Stomach smooth muscle (tissue), 2 donors: Measurements from ENCODE around the gene TOX2.
"Not testable (repeated sequence)": the region's sequence is repeated elsewhere in the genome, so short reads cannot be mapped to it uniquely, and the experiment has no call there.

Source experiments
- H3K27ac ChIP-seq: one replicate; pipeline ENCODE4 v1.7.0; 2013; ENCODE audit warnings: mild to moderate bottlenecking, low read length, inconsistent platforms
- H3K27me3 ChIP-seq, 2 donors: one replicate each; pipeline ENCODE4 v1.7.0; 2013; ENCODE audit warnings: low read length in 2 of 2; ENCODE audit not compliant: insufficient read depth in 2 of 2, control insufficient read depth in 1 of 2
- H3K36me3 ChIP-seq, 2 donors: one replicate each; pipeline ENCODE4 v1.7.0; 2013; ENCODE audit warnings: low read length in 2 of 2; ENCODE audit not compliant: control insufficient read depth in 2 of 2, insufficient read depth in 2 of 2
- H3K4me1 ChIP-seq: one replicate; pipeline ENCODE4 v1.7.0; 2013; ENCODE audit warnings: low read length; ENCODE audit not compliant: control insufficient read depth, insufficient read depth
- H3K4me3 ChIP-seq, 2 donors: one replicate each; pipeline ENCODE4 v1.7.0; 2013; ENCODE audit warnings: low read length in 2 of 2
- H3K9ac ChIP-seq, 2 donors: one replicate each; pipeline ENCODE4 v1.7.0; 2013; ENCODE audit warnings: low read length in 2 of 2, mild to moderate bottlenecking in 1 of 2
- H3K9me3 ChIP-seq, 2 donors: one replicate each; pipeline ENCODE4 v1.7.0; 2013; ENCODE audit warnings: low read length in 2 of 2; ENCODE audit not compliant: control insufficient read depth in 2 of 2
- donor health status: healthy.
- donor health status: Pancreatic carcinoma.

Gene TOX2

DNA sequence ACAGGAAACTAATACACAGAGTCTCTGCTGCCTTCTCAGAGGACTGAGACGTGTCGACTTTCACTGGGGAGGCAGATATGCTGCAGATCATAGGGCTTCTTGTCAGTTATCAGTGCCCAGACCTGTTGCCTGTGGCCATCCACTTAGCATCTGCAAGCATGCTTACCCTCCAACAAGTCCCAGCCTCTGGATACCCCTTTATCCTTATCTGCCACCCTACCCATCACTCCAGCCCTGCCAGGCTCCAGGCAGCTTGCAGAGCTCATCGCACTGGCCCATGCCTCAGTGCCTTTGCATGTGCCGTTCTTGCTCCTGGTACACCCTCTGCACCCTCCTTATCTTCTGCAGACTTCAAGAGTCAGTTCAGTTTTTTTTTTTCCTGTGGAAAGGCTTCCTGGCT lies 119.2 kb downstream of the TOX2 start:
- Histone ChIP-seq H3K4me3 (no peak overlapping the region), H3K4me1 (no peaks in the 10 kb centered on the region), H3K9me3 (no peaks in the 10 kb centered on the region), H3K36me3 (no peaks in the 10 kb centered on the region), H3K9ac (no peak overlapping the region), H3K27me3 (peaks cover 5 to 12% of the 10 kb centered on the region in 2 donors), H3K27ac (no peak overlapping the region)

DNA sequence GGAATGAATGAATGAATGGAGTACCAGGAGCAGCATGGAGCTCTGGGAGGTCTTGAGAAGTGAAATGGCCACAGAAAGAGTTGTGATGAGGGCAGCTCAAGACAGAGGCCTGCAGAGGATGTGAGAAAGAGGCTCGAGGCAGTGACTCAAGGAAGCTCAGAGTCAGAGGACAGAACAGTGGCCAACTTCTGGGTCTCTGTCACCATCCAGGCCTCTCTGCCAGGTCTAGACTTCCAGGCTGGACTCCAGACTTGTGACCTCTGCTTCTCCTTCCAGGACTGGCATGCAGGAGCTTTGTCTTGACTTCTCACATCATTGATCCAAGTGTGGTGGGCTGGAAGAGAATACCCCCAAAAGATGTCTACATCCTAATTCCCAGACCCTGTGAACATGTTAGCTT lies 119.8 kb downstream of the TOX2 start:
- Histone ChIP-seq H3K4me3 (no peak overlapping the region), H3K9ac (no peak overlapping the region), H3K9me3 (no peaks in the 10 kb centered on the region), H3K36me3 (no peaks in the 10 kb centered on the region), H3K4me1 (no peaks in the 10 kb centered on the region), H3K27ac (no peak overlapping the region), H3K27me3 (peaks cover 9 to 16% of the 10 kb centered on the region in 2 donors)

DNA sequence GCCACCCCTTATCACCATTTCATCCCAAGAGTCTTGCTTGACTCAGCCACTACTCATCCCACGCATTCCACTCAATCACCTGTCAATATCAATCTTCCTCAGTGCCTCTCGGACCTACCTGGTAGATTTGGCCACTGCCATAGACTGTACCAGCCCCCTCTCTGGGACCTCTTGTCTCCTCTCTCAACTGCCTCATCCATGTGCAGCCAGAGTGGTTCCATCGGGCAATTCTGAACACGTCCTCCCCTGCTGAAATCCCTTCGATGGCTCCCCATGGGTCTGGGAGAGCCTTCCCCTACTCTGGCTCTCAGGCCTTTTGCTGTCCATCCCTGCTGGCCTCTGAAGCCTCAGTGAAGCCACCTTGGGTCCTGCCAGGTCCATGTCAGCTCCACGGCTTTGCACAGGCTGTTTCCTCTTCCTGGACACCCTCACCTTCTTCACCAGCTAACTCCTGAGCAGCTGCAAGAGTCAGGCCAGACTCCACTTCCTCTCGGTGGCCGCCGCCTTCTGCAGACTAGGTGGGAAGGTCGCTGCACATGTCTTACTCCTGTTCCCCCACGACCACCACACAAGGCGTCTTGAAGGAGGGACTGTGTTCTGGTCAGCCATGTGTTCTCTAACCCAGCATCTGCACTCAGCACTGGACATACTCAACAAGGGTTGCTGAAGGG lies 120.4 kb downstream of the TOX2 start:
- Histone ChIP-seq H3K27me3 (peaks cover 14 to 17% of the 10 kb centered on the region in 2 donors), H3K4me1 (no peaks in the 10 kb centered on the region), H3K9me3 (no peaks in the 10 kb centered on the region), H3K9ac (no peak overlapping the region), H3K36me3 (no peaks in the 10 kb centered on the region), H3K27ac (no peak overlapping the region), H3K4me3 (no peak overlapping the region)

DNA sequence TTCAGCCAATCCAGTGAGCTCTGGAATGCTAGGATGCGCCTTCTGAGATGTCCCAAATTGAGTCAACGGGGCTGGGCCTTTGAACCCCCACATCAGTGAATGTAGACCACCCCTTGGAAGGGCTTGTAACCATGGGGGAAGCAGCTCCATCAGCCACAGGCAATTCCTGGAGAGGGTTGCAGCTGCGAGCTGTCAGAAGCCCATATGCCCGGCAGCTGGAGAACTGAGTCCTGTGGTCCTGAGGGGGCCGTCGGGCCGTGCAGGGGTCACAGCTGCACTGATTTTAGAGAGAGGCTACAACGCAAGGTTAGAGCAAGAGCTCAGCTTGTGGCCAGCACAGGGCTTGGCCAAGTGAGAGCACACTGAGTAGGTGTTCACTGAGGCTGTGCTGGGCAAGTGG lies 121.3 kb downstream of the TOX2 start:
- Histone ChIP-seq H3K4me1 (no peaks in the 10 kb centered on the region), H3K27me3 (peaks cover 14 to 17% of the 10 kb centered on the region in 2 donors), H3K9me3 (no peaks in the 10 kb centered on the region), H3K27ac (no peak overlapping the region), H3K9ac (no peak overlapping the region), H3K4me3 (no peak overlapping the region), H3K36me3 (no peaks in the 10 kb centered on the region)

DNA sequence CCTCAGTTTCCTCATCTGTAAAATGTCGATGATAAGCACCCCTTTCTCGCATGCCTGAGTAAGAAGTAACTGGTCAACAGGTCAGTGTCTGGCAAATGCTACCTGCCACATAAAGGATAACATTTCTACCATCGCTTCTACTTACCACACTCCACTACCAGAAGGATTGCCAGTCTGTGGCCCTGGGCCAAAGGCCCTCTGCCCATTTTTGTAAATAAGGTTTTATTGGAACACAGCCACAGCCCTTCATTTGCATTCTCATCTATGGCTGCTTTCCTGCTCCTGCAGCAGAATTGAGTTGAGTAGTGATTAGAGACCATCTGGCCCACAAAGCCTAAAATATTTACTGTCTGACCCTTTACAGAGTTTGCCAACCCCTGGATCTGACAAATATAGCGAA lies 121.8 kb downstream of the TOX2 start:
- Histone ChIP-seq H3K27ac (no peak overlapping the region), H3K27me3 (peaks cover 14 to 17% of the 10 kb centered on the region in 2 donors), H3K36me3 (no peaks in the 10 kb centered on the region)

DNA sequence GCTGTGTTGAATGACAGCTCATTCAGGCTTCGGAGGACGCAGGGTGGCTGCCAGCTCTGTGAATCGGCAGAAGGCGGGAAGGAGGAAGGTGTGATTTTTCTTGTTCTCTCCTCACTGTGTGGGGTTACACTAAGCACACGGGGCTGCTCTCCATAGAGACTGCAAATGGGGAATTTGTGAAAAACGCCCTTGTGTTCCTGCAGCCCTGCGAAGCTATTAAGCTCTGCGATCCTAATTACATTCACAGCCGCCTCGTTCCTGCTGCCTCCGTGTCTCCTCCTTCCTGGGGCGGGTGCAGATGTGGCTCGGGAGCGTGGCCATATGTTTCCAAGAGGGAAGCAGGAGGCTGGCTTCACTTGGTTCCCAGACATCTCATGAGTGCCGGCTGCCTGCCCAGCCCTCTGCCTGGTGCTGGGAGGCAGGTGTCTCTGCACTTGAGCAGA lies 124.0 kb downstream of the TOX2 start:
- no peak overlapping the region for H3K4me3 ChIP-seq
- no peaks in the 10 kb centered on the region for H3K4me1 ChIP-seq
- H3K36me3 ChIP-seq, result no peaks in the 10 kb centered on the region
- no peak overlapping the region for H3K9ac ChIP-seq
- peaks cover 14 to 17% of the 10 kb centered on the region in 2 donors for H3K27me3 ChIP-seq
- H3K9me3 ChIP-seq, result no peaks in the 10 kb centered on the region
- H3K27ac ChIP-seq, result no peak overlapping the region

More for the DNA sequence above, 121.8 kb downstream of the TOX2 start:
- no peaks in the 10 kb centered on the region for H3K4me1 ChIP-seq
- no peak overlapping the region for H3K4me3 ChIP-seq
- no peaks in the 10 kb centered on the region for H3K9me3 ChIP-seq
- H3K9ac ChIP-seq, result no peak overlapping the region

DNA sequence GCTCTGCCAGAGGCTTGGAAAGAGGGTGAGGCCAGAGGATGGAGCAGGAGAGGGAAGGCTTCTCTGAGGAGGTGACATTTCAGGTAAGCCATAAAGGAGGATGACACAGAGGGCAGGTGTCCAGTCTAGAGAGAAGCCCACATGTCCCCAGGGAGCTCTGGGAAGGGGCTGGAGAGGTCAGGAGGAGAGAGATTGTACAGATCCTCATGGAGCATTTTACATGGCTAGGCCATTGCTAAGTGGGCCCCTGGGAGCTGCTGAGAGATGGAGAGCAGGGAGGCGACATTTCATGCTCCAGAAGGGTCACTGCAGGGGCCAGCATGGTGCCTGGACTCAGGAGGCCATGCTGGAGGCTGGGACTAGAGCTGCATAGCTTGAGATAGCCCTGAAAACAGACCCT lies 124.5 kb downstream of the TOX2 start:
- Histone ChIP-seq H3K4me1 (no peaks in the 10 kb centered on the region), H3K27me3 (peaks cover 14 to 17% of the 10 kb centered on the region in 2 donors), H3K9ac (no peak overlapping the region), H3K9me3 (no peaks in the 10 kb centered on the region), H3K4me3 (no peak overlapping the region), H3K27ac (no peak overlapping the region), H3K36me3 (no peaks in the 10 kb centered on the region)

DNA sequence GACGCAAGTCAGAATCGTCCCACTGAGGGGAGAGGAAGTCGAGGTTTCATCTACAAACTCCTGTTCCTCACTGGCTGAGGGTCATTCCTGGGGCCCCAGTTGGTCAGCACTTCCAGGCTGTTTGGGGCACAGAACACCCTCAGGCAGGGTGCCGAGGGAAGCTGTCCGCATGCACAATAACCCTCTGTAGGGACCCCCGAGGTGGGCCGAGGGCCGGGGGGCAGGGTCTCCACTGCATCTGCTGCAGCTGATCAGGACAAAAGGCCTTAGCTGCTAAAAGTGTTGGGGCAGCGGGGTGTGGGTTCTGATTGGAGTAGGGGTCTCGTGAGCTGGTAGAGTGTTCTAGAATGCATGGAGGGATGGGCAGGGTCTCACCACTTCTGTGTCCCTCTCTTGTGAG lies 125.1 kb downstream of the TOX2 start:
- Histone ChIP-seq H3K4me3 (no peak overlapping the region), H3K9me3 (no peaks in the 10 kb centered on the region), H3K27ac (no peak overlapping the region), H3K27me3 (peaks cover 14 to 17% of the 10 kb centered on the region in 2 donors), H3K9ac (no peak overlapping the region), H3K4me1 (no peaks in the 10 kb centered on the region), H3K36me3 (no peaks in the 10 kb centered on the region)

DNA sequence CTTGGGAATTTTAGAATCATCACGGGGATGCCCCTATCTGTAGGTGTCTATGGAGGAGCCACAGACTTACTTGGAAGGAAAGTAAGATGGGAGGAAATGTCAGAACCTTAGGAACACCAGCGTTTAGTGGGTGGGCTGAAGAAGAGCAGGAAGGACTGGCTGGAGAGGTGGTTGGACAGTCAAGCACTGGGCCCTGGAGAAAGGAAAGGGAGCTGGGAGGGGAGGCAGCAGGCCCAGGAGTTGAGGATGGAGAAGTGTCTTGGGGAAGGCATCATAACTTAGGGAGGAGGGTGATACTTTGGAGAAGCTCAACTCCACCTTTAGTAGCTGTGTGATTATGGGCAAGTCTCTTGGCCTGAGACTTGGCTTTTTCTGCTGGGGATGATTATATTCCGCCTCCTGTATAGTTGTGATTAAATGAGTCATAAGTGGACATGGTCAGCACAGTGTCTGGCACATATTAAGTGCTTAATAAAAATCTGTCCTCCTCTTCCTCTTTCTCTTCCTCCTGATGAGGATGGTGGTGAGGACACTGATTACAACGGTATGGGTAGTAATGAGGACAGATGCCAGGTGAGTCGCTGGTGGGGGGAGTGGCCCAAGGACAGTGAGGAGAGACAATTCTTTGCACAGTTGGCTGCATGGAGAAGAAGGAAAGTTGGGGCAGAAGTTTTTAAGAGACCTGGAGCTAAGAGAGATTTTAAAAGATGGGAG lies 125.7 kb downstream of the TOX2 start:
- Histone ChIP-seq H3K4me3 (no peak overlapping the region), H3K27ac (no peak overlapping the region), H3K4me1 (no peaks in the 10 kb centered on the region), H3K36me3 (no peaks in the 10 kb centered on the region), H3K9me3 (no peaks in the 10 kb centered on the region), H3K9ac (no peak overlapping the region), H3K27me3 (peaks cover 14 to 17% of the 10 kb centered on the region in 2 donors)

DNA sequence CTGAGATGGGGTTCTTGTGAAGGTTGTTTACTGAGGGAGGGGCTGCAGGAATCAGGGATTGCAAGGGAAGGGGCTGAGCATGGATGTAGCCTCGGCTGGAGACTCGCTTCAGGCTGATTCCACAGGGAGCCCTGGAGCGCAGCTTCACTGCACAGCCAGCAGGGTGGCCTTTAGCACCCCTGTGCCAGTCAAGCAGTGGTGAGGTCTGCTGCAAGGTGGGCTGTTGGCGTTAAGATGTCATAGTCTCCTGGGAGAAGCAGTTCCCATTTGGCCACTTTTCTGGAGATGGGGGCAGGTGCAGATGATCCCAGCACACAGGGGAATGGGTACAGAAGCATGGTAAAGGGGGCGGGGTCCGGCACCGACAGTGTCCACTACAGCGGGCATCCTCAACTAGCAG lies 126.3 kb downstream of the TOX2 start:
- H3K9ac ChIP-seq, result no peak overlapping the region
- no peaks in the 10 kb centered on the region for H3K9me3 ChIP-seq
- no peak overlapping the region for H3K27ac ChIP-seq
- H3K4me3 ChIP-seq, result no peak overlapping the region
- peaks cover 12 to 14% of the 10 kb centered on the region in 2 donors for H3K27me3 ChIP-seq
- H3K4me1 ChIP-seq, result no peaks in the 10 kb centered on the region
- no peaks in the 10 kb centered on the region for H3K36me3 ChIP-seq

DNA sequence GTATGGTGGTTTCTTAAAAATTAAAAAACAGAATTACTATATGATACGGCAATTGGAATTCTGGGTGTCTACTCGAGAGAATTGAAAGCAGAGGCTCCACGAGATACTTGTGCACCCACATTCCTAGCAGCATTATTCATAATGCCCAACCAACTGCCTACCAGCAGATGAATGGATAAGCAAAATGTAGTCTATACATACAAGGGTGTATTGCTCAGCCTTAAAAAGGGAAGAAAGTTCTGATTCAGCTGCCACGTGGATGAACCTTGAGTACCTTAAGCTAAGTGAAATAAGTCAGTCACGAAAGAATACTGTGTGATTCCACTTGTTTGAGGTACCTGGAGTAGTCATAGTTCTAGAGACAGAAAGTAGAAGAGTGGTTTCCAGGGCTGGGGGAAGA lies 130.1 kb downstream of the TOX2 start:
- not testable (repeated sequence) for H3K4me3 ChIP-seq, H3K9ac ChIP-seq, H3K27me3 ChIP-seq, H3K9me3 ChIP-seq, H3K36me3 ChIP-seq, H3K27ac ChIP-seq, H3K4me1 ChIP-seq
